HTR-8/SVneo (cell line): ENCODE results near the gene DDX1.

ENCODE experiments used
- DNase-seq: peaks from one replicate; pipeline ENCODE4 v3.0.0; 2011; ENCODE audit warnings: low spot score, mixed read lengths; ENCODE audit not compliant: insufficient read length
- FAIRE-seq: peaks from 2 replicates; lab custom pipeline; 2011; peaks lifted over from hg19 to GRCh38; lab: Jason Lieb, UNC

Gene DDX1

DNA sequence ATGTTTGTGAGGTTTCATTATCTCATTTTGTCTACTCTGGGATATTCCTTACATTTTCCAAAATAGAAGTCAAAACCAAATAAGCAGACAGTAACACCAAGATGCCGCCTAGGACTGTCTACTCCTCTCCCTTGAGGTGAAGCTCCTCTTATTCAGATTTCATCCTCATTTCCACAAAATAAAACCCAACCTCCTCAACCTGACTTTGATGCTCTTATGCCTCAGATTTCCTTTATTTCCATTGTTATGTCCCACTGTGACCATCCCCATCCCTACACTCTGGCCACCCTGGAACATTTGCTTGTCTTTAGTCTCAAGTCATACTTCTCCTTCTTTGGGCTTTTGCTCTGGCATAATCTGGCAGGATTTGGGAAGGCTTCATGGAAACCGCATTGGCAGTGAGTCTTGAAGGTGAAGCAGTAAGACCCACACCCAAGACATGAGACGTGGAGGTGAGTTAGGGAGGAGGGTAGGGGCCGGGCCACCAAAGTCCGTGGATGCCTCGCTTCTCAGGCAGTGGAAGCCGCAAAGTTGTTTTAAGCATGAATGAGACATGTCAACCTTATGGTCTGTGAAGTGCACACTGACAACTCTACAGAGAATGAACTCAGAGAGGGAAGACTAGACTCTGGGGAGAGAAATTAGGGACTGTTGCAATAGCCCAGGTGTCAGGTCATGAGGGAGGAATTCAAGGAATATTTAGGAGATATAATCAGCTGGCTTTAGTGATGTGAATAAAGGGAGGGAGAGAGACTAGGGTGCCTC is 63.6 kb downstream of the DDX1 start:
- no peak for DNase-seq
- FAIRE-seq, result no peak

DNA sequence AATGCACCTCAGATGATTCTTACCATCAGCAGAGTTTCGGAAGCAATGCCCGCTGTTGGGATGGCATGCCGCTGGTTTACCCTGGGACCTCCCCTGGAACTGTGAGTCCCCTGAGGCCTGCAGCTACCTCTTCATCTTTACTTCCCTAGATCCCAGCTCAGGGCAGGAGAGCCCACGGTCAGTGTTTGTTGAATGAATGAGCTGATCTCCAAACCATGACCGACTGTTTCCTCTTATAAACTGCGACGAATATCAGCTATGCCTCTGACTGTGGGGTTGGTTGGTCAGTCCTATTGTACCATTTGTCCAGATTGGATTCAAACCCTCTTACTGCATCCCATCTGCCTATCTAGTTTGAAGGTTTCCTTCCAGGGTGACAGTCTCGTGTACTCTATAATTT is 64.4 kb downstream of the DDX1 start:
- DNase-seq (no peak), FAIRE-seq (no peak)

DNA sequence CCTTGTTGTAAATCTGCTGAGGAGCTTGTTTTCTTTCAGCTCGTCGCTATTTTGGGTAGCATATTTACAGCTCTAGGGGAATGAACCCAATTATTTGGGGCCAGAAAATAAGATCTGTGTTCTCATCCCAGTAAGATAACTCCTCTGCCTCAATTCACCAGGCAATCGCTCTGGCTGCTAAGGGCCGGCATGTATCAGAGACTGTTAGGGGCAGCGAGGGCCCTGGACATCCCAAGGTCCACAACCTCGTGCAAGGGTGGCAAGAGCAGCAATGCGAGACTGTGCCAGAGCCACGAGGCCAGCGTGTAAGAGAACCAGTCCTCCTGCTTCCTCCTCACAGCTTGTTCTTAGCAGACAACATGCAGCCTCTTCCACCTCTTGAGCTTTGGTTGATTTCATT is 66.1 kb downstream of the DDX1 start:
- FAIRE-seq (no peak), DNase-seq (no peak)

DNA sequence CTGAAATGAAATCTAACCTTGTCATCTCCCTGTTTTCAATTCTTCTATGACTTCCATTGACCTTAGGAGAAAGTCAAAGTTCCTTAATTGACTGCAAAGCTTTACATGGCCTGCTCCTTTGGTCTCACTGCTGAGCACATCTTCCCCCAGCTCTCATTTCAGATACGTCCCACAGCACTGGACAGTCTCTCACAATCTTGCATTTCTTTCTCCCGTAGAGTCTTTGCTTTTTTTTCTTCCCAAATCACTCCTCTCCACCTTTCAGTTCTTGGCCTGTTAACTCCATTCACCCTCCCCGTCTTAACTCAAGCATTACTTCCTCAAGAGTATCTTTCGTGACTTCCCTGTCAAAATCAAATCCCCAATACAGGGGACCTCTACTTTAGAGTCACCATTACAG is 67.2 kb downstream of the DDX1 start:
- FAIRE-seq (no peak), DNase-seq (no peak)

DNA sequence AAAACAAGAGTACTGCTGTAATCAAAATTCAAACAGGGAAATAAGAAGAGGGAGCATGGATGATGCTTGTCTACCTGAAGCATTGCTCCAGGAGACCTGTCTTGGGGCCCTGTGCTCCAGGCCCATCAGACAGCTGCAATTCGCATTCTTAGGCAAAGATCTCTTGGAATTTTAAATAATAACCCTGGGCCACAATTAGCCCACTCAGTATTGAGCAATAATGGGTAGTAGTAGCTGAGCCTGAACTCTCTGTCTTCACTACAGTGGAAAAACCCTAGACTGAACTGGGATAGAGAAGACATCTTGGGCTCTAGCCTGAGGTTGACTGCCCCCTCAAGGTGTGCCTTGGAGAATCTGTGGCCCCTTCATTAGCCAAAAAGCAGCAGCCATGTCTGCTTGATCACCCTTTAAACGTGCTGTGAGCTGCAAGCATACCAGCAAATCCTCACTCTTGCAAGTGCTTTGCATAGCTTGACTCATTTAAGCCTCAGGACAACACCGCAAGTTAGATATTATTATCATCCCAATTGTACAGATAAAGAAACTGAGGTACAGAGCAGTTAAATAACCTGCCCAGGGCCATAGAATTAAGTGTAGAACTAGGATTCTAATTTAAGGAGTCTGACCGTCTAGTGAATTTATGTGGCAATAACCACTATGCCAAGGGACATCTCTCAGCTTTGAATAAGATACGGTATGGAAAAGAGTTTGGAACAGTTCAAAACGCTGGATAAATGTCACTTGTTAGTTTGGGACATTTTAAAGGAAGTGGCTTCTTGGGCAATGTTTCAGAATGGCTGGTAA is 69.0 kb downstream of the DDX1 start:
- FAIRE-seq (no peak), DNase-seq (no peak)

DNA sequence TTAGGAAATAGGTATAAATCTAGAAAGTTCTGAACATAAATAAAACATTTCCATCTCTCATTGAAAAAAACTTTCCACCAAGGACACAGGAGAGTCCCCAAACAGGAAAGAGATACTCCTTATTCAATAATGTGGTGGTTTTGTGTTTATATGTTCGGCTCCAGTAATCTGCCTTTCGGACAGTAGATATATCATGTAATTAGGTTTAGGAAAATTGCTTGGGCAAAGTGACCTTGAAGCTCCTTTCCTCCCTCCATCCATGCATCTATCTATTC is 69.6 kb downstream of the DDX1 start:
- DNase-seq, result no peak
- FAIRE-seq, result no peak

DNA sequence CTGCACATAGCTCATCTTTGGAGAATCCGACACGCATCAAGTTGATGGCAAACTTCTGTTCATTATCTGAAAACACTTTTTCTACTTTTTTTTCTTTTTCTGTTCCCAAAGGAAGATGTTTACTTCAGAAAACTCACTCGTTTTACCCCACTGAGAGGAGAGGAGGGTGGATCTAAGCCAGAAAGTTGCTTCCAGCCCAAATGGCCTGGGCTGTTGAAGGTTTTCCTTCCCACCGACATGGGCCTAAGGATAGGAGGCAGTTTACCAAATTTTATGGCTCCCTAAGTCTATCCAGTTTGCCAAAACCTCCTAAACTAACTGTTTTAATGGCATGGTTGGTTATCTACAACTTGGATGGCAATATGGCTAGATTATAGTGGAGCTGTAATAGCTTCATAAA is 70.4 kb downstream of the DDX1 start:
- no peak for DNase-seq
- no peak for FAIRE-seq

DNA sequence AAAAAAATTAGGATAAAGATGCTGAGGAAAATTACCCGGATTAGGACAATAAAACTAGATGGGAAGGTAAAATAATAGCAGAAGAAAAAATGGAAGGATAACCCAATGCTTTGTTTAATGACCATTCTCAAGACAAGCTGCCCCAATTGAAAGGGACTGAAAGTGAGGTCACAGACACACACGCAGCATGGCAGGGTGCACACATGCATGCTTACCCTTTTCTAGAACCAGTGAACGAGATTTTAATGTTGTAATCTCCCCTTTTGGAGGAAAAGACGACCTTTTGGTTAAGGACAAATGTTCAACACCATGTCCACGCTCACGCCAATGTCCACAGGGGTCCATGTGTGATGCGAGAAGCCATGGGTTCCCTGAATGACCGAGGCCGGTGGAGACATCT is 70.9 kb downstream of the DDX1 start:
- DNase-seq, result no peak
- FAIRE-seq, result no peak

DNA sequence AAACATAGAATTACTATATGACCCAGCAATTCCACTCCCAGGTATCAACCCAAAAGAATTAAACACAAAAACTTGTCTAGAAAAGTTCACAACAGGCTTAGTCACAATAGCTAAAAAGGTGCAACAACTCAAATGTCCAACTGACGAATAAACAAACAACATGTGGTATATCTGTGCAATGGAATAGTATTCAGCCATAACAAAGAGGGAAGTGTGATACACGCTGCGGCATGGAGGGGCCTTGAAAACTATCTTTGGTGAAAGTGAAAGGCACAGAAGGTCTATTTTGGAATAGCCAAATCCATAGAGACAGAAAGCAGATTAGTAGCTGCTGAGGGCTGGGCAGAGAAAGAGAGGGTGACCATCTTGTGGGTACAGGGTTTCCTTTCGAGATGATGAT is 72.1 kb downstream of the DDX1 start:
- no peak for FAIRE-seq
- no peak for DNase-seq

DNA sequence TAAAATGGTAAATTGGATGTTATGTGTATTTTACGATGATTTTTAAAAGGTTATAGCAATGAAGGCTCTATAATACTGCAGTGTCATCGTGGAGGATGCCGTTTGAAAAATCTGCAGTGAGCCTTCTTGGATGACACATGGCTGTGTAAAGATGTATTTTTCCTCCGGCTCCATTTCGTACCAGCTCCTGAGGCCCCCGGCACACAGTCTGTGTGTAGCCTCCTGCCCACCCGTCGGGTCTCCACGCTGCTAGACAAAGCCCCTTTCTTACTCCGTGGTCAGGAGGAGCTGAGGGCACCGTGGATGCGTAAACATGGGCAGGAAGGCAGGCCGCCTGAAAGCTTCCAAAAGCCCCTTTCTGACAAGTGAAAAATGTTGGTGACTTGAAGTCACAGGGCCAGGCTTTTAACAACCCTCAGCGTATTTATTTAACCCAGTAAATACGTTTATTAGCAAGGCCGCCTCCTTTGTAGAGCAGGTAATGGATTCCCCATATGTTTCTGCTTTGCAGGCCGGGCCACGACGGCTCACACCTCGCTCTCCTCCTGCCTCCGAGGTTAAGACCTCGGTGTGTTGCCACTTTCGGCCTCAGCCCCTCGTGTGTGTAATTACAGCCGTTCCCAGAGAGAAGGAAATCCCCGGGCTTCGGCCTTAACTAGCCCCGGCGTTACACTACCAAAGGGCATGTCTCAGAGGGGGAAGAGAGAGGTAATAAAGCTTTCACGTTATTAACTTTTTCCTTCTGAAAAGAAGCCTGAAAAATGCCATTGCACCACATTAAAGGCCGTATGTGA is 72.8 kb downstream of the DDX1 start:
- FAIRE-seq (no peak), DNase-seq (no peak)

DNA sequence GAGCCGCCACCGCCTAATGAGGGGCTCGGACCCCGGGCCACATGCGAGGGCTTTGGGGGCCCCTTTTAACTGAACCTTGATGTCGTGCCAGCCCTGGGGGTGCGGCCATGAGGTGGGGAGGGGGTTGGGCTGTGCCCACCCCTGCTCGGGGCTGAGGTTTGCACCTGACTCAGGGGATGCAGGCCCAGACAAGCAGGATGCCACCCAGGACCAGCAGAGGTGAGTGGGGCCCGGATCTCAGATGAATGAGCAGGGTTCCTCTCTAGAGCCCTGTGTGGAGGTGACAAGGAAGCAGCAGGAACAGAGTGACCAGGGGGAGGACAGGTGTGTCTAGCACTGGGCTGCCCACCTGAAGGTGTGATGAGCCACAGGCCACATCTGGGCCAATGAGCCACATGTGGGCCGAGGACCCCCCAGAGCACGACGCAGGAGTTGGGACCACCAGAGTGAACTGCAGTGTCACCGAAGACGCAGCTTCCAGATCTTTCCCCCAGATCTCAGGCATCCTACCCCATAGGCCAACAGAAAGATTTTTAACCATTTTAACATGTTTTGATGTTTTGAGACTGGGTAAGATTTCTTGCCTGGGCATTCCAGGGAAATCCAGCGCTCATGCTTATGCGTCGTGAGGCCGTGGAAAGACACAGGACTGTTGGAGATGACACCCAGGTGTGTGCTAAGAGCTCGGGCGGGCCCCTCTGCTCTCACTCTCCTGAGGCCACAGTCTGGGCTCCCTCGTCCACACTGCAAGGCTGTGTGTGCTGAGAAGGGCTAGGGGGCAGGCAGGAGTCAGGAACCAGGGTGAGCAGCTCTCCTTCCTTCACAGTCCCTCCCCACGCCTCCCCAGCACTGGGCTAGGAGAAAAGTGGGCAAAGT is 73.6 kb downstream of the DDX1 start:
- DNase-seq, result no peak

DNA sequence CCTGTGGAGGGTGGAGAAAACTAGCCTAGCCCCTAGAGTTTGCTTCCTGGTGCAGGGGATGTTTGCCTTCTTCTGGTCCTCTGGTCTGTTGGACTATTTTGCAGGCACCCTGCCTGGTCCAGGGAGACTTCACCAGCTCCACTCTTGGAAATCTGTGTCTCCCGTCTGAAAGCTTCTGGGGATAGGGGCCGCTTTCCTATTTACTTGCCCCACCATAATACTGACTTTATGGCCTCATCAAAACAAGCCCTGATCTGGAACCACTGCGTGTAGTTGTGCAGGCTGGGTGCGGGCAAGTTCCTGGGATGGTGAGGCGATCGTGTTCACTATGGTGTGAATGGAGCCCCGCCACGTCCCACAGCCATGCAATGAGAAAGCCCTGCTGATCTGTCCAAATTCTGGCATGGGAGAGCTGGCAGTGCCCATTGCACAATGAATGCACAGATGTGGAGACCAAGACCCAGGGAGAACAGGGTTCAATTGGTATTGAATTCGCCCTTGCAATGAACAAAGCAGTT is 74.3 kb downstream of the DDX1 start:
- no peak for FAIRE-seq
- no peak for DNase-seq

More for the DNA sequence above, 73.6 kb downstream of the DDX1 start:
- FAIRE-seq, result no peak

DNA sequence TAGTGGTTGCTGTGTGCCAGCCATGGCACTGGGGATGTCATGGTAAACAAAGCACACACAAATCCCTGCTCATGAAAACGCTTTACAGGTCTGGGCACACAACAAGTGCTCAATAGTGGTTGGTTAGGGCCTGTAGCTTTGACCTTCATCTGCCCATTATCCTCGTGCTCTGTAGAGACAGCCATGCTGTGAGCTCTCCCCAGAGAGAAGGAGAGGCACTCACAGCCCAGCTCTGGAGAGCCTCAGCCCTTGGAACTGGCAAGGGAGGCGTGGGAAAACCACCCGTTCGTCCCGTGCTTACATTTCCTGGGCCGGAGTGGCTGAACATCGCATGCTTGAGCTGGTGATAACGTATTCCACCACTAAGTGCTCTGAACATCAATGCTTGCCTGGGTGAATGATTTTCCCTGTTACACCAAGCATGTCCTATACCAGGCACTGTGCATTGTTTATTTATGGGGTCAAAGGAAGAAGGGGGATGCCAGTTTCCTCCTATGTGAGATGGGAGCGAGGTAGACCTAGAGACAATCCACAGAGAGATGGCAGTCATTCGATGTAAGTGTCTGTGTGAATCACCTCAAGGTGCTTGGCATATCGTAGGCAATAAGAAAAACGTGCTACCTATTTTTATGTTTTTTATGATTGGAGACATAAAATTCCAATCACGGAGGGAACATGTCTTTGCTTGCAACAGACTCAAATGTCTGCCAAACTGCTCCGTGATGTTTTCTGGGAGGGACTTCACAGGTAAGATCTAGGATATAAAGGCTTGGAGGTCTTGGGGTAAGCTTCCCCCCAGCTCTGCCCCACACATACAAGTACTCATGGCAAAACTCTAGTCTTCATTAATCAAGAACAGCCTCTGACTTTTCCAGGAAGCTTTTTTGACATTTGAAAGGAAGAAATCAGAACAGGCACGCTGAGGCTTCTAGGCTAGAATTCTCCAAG is 75.5 kb downstream of the DDX1 start:
- no peak for FAIRE-seq
- DNase-seq, result no peak

DNA sequence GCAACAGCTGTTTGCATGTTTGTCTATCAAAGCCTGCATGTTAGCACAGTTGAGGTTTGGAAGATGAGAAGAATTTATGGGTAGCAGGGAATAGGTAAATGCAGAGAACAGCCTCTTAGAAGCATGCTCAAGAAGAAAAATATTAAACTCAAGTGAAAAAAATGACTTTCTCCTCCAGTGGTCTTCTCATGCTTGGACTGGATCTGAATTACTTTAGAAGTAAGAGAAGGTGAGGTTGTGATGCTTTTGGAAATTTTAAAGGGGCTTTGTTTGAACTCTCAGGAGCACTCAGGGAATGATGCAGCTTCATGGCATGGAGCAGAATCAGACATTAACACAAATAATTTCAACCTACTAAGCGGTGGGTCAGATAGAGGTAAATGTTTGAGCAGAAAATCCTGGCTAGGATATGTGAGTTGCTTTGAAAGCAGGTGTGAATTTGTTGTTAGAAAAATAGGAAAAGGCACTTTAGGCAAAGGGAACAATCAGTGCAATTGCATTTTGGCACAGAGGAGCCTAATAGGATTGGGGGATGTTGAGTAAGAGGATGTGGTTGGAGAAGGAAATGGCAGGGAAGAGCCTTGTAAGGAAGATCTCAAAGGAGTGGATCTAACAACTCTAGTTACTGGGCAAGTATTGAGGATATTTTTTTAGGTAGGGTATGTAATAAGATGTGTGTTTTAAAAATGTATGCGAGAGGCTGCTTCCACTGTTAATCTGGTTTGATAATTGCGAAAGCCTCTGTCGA is 76.3 kb downstream of the DDX1 start:
- FAIRE-seq, result no peak
- no peak for DNase-seq

DNA sequence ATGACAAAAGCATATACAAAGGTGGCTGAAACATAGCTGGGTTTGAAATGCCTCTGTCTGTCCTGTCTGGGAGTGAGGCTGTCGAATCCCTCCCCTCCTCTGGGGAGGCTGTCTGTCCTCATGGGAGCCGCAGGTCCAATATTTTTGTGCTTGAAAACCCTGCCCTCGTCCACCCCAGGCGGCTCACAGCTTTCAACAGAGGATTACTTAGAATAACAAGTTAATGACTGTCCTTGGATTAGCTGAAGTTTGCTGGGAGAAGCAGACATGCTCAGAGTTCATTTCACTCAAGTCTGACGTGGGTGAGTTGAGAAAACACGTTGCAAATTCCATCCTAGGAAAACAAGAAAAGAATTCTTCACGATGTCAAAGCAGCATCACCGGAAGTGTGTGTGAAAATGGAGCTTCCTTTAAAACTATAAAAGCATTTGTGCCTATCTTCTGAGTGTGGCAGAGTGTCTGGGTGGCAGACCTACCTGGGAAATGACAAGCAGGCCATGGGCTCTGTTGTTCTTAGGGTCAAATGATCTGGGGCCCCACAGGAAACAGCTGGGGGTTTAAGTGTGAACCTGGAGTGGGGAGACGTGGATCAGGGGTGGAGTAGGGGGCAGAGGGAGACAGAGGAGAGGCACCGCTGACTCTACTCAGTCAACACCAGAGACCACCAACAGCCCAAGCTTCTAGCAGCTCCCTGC is 77.1 kb downstream of the DDX1 start:
- DNase-seq, result no peak
- no peak for FAIRE-seq

DNA sequence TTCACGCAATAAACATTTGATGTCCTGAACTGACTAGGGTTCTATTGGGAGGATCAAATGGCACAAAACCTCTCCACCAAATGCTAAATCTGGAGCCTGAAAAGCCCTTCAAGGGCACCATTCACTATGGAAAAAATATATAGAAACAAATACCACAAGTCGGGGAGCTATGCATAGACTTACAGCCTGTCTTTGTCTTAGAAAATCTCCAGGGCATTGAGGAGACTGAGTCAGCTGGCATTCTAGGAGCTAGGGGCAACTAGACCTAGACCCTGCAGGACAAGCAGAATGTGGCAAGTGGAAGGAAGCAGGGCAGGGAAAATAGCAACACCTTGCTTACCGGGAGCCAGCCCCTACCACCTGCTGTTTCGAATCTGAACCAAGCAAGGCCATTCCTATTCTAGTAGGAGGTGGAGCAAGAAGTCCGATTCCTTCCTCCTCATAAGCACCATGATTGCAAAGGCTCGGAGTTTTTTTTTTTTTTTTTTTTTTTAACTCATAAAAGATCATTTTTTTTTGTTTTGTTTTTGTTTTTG is 77.8 kb downstream of the DDX1 start:
- no peak for FAIRE-seq

DNA sequence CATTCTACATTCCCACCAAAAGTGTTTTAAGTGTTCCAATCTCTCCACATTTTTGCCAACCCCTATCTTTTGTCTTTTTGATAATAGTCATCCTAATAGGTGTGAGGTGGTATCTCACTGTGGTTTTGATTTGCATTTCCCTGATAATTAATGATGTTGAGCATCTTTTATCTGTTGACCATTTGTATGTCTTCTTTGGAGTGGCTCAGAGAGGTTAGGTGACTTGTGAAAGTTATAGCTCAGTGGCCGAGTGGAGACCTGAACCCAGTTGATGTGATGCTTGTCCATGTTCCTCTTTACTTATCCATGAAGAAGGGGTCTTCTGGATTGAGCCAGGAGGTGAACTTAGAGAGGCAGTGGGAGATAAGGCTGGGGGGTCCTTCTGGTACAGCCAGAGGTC is 78.8 kb downstream of the DDX1 start:
- DNase-seq (no peak), FAIRE-seq (no peak)

More for the DNA sequence above, 77.8 kb downstream of the DDX1 start:
- DNase-seq, result no peak
